ENCODE data around the gene AGPS.

AGPS gene

GRCh38 chr2:177553176-177553884 is 160.8 kb downstream of the AGPS start:
- DNase-seq (ENCODE audit: extremely low read depth, low read depth): no peak
- no peak for TF ChIP-seq CTCF (IDR thresholded peaks at IDR 0.05; ENCODE audit: low read depth, low read length, missing control alignments)
- H3K4me3 ChIP-seq (replicated peaks; ENCODE audit: low read depth, low read length): peak overlapping the region; percentile 68

- TF ChIP-seq CTCF (IDR thresholded peaks at IDR 0.05; ENCODE audit: low read depth, low read length, missing control alignments): no peak
- no peak for DNase-seq (ENCODE audit: extremely low read depth, low read depth)
- no peak overlapping the region for H3K4me3 ChIP-seq (replicated peaks; ENCODE audit: low read depth, low read length)
These were observed 161.8 kb downstream of the AGPS start for GRCh38 chr2:177554365-177554764.

GRCh38 chr2:177556153-177556552 is 163.6 kb downstream of the AGPS start:
- no peak for TF ChIP-seq CTCF (IDR thresholded peaks at IDR 0.05; ENCODE audit: low read depth, low read length, missing control alignments)
- H3K4me3 ChIP-seq (replicated peaks; ENCODE audit: low read depth, low read length): no peak overlapping the region
- DNase-seq (ENCODE audit: extremely low read depth, low read depth): no peak

- no peak overlapping the region for H3K4me3 ChIP-seq (replicated peaks; ENCODE audit: low read depth, low read length)
- no peak for DNase-seq (ENCODE audit: extremely low read depth, low read depth)
- no peak for TF ChIP-seq CTCF (IDR thresholded peaks at IDR 0.05; ENCODE audit: low read depth, low read length, missing control alignments)
These were observed 165.2 kb downstream of the AGPS start for GRCh38 chr2:177557794-177558193.

GRCh38 chr2:177559638-177560037 is 167.1 kb downstream of the AGPS start:
- no peak for DNase-seq (ENCODE audit: extremely low read depth, low read depth)
- H3K4me3 ChIP-seq (replicated peaks; ENCODE audit: low read depth, low read length): no peak overlapping the region
- no peak for TF ChIP-seq CTCF (IDR thresholded peaks at IDR 0.05; ENCODE audit: low read depth, low read length, missing control alignments)

- no peak for TF ChIP-seq CTCF (IDR thresholded peaks at IDR 0.05; ENCODE audit: low read depth, low read length, missing control alignments)
- no peak overlapping the region for H3K4me3 ChIP-seq (replicated peaks; ENCODE audit: low read depth, low read length)
- no peak for DNase-seq (ENCODE audit: extremely low read depth, low read depth)
These were observed 175.8 kb downstream of the AGPS start for GRCh38 chr2:177568390-177568789.

GRCh38 chr2:177568893-177569292 is 176.3 kb downstream of the AGPS start:
- TF ChIP-seq CTCF (IDR thresholded peaks at IDR 0.05; ENCODE audit: low read depth, low read length, missing control alignments): no peak
- H3K4me3 ChIP-seq (replicated peaks; ENCODE audit: low read depth, low read length): no peak overlapping the region
- no peak for DNase-seq (ENCODE audit: extremely low read depth, low read depth)
